Neural crest cell (in vitro differentiated cells): ENCODE measurements around the gene STRN3. TPM values are rescaled to one million over a fixed set of nuclear protein-coding genes. Genes with fewer than 3 reads are reported as not detected.
"Not testable (repeated sequence)": the region's sequence is repeated elsewhere in the genome, so short reads cannot be mapped to it uniquely, and the experiment has no call there.

Experiments
- DNase-seq: peaks from one replicate; pipeline ENCODE4 v3.0.0; 2021; ENCODE audit warnings: low read depth, mixed read lengths, low spot score
- H3K27ac Mint-ChIP-seq: one replicate; pipeline ENCODE4 v1.8.0; 2021; ENCODE audit warnings: mild to moderate bottlenecking, mixed read lengths; ENCODE audit not compliant: unreplicated experiment
- H3K27me3 Mint-ChIP-seq: 2 replicates; pipeline ENCODE4 v1.8.0; 2021; ENCODE audit warnings: low read depth, mild to moderate bottlenecking, mixed read lengths
- H3K36me3 Mint-ChIP-seq: 2 replicates; pipeline ENCODE4 v1.8.0; 2021; ENCODE audit warnings: low read depth, mild to moderate bottlenecking, mixed read lengths
- H3K4me1 Mint-ChIP-seq: 2 replicates; pipeline ENCODE4 v1.8.0; 2021; ENCODE audit warnings: mixed read lengths
- H3K4me3 Mint-ChIP-seq: one replicate; pipeline ENCODE4 v1.8.0; 2021; ENCODE audit warnings: mild to moderate bottlenecking, mixed read lengths
- H3K9me3 Mint-ChIP-seq: 2 replicates; pipeline ENCODE4 v1.8.0; 2021; ENCODE audit warnings: mixed read lengths
- CTCF ChIP-seq: fragments of 200-600 bp; sonication (generic); conservative IDR thresholded peaks from 2 replicates; pipeline ENCODE4 v1.5.0; 2021; ENCODE audit warnings: antibody characterized with exemption, mild to moderate bottlenecking
- total RNA-seq: library from RNA; stranded (reverse); gene quantifications from 2 replicates; pipeline ENCODE4 v1.2.1, GENCODE V29; 2021

The STRN3 gene
- total RNA-seq, 1 donor from 2014 or later = 37.8 TPM

- DNase-seq = no peak
- H3K9me3 Mint-ChIP-seq = no peaks in the 10 kb centered on the region
- H3K27me3 Mint-ChIP-seq = no peaks in the 10 kb centered on the region
- no peak overlapping the region for H3K4me3 Mint-ChIP-seq
- no peak overlapping the region for H3K27ac Mint-ChIP-seq
- peaks cover 16% of the 10 kb centered on the region for H3K36me3 Mint-ChIP-seq
- peaks cover 31% of the 10 kb centered on the region for H3K4me1 Mint-ChIP-seq
- no peak for TF ChIP-seq CTCF
Observed at GRCh38 chr14:30966415-30967363, 59.5 kb downstream of the STRN3 start.

- not testable (repeated sequence) for DNase-seq, H3K27ac Mint-ChIP-seq, H3K27me3 Mint-ChIP-seq, H3K4me3 Mint-ChIP-seq, H3K9me3 Mint-ChIP-seq
- H3K4me1 Mint-ChIP-seq = peaks cover 23% of the 10 kb centered on the region
- peaks cover 16% of the 10 kb centered on the region for H3K36me3 Mint-ChIP-seq
Observed at GRCh38 chr14:30965861-30966260, 60.3 kb downstream of the STRN3 start.

DNA sequence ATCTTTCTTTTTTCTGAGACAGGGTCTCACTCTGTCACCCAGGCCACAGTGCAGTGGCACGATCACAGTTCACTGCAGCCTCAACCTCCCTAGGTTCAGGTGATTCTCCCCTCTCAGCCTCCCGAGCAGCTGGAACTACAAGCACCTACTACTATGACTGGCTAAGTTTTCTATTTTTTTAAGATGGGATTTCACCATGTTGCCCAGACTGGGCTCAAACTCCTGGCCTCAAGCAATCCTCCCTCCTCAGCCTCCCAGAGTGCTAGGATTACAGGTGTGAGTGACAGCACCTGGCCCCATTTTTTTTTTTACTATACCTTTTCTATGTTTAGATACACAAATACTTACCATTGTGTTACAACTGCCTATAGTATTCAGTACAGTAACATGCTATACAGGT, 63.6 kb downstream of the STRN3 start:
- not testable (repeated sequence) for H3K27me3 Mint-ChIP-seq, DNase-seq, H3K27ac Mint-ChIP-seq, H3K4me3 Mint-ChIP-seq, H3K9me3 Mint-ChIP-seq
- Mint-ChIP-seq H3K4me1 (peaks cover 23% of the 10 kb centered on the region), H3K36me3 (peaks cover 19% of the 10 kb centered on the region)

DNA sequence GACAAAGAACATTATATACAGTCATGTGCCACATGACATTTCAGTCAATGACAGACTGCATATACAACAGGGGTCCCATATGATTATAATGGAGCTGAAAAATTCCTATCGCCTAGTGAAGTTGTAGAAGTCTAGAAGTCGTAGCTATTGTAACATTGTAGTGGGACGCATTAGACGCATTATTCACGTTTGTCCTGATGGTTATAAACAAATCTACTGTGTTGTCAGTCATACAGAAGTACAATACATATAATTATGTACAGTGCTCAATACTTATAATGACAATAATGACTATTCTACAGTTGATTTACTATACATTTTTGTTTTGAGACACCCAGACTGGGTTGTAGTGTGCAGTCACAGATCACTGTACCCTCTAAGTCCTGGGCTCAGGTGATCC, 64.8 kb downstream of the STRN3 start:
- H3K27ac Mint-ChIP-seq = no peak overlapping the region
- no peak for TF ChIP-seq CTCF
- H3K4me3 Mint-ChIP-seq = no peak overlapping the region
- H3K4me1 Mint-ChIP-seq = peaks cover 18% of the 10 kb centered on the region
- no peaks in the 10 kb centered on the region for H3K27me3 Mint-ChIP-seq
- DNase-seq = no peak
- no peaks in the 10 kb centered on the region for H3K9me3 Mint-ChIP-seq
- peaks cover 14% of the 10 kb centered on the region for H3K36me3 Mint-ChIP-seq

DNA sequence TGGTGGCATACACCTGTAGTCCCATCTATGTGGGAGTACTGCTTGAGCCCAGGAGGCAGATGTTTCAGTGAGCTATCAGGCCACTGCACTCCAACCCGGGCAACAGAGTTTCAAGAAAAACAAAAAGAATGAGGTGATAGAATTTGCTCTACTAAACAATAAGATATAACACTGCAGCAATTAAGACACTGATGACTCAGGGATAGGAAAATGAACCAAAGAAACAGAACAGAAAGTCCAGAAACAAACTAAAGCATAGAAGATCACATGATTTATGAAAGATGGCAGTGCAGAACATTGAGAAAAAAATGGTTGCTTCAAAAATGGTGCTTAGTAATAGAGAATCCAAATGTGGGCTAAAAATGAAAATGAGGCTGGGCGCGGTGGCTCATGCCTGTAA, 66.0 kb downstream of the STRN3 start:
- Mint-ChIP-seq H3K36me3 (peaks cover 12% of the 10 kb centered on the region), H3K27me3 (no peaks in the 10 kb centered on the region), H3K4me3 (no peak overlapping the region), H3K27ac (no peak overlapping the region), H3K4me1 (peaks cover 21% of the 10 kb centered on the region), H3K9me3 (no peaks in the 10 kb centered on the region)
- no peak for TF ChIP-seq CTCF
- no peak for DNase-seq

- no peak overlapping the region for H3K4me3 Mint-ChIP-seq
- no peaks in the 10 kb centered on the region for H3K9me3 Mint-ChIP-seq
- TF ChIP-seq CTCF = no peak
- no peak for DNase-seq
- H3K36me3 Mint-ChIP-seq = peaks cover 5% of the 10 kb centered on the region
- H3K4me1 Mint-ChIP-seq = peaks cover 16% of the 10 kb centered on the region
- H3K27ac Mint-ChIP-seq = no peak overlapping the region
- H3K27me3 Mint-ChIP-seq = no peaks in the 10 kb centered on the region
Observed at GRCh38 chr14:30958555-30959407, 67.4 kb downstream of the STRN3 start.
